ENCODE data around the gene RAB40C. TPM values are rescaled to one million over a fixed set of nuclear protein-coding genes. Genes with fewer than 3 reads are reported as not detected.
A peak's percentile ranks its signal among the peaks of the same experiment; 100 is the strongest.

Gene RAB40C
- total RNA-seq, 5 donors from 2014 or later (not counting 1 experiment from before 2014, with no cell fraction given): 14.1 to 28.0 (median 24.4) TPM

- POLR2A ChIA-PET: interaction anchor here in 1 of 2 donors (0.6 kb wide), 1 partner anchor 25 kb away, joined by 4 read pairs; no protein-coding TSS in a partner anchor
- H3K4me1 ChIP-seq (ENCODE audit: control insufficient read depth in 1 of 2, extremely low read depth in 1 of 2, insufficient read depth in 2 of 2, low read length in 2 of 2): peaks cover 5 to 42% of the 10 kb centered on the region in 2 experiments
- Mint-ChIP-seq H3K36me3 (no peaks in the 10 kb centered on the region), H3K9me3 (no peaks in the 10 kb centered on the region), H3K4me1 (peaks cover 9 to 33% (median 24%) of the 10 kb centered on the region in 3 donors), H3K27me3 (no peaks in the 10 kb centered on the region), H3K4me3 (no peak overlapping the region), H3K27ac (no peak overlapping the region)
- ATAC-seq (replicated peaks in 1 of 4): no peak
- 95% methylated on average over 23 of the region's 32 CpGs for WGBS (ENCODE audit: insufficient coverage)
- no peak overlapping the region for H3K4me3 ChIP-seq (ENCODE audit: control insufficient read depth in 1 of 2, extremely low read depth in 1 of 2, low read length in 1 of 2)
- H3K9me3 ChIP-seq: no peaks in the 10 kb centered on the region
- H3K36me3 ChIP-seq (ENCODE audit: control insufficient read depth in 2 of 2, extremely low read depth in 1 of 2, insufficient read depth in 1 of 2, low read length in 1 of 2): peaks cover 0 to under 1% of the 10 kb centered on the region in 2 donors
- H3K27ac ChIP-seq (ENCODE audit: low read length): no peak overlapping the region
- no peaks in the 10 kb centered on the region for H3K27me3 ChIP-seq (replicated peaks in 1 of 2; ENCODE audit: control insufficient read depth in 2 of 2, extremely low read depth in 1 of 2, insufficient read depth in 2 of 2, low read length in 1 of 2)
- no peak for DNase-seq
- CTCF ChIA-PET: no interaction called here
Observed at GRCh38 chr16:645852-646678, 56.2 kb downstream of the RAB40C start.

- Mint-ChIP-seq H3K27ac (no peak overlapping the region), H3K4me3 (peak overlapping the region in 1 of 3 donors; percentile 28), H3K36me3 (no peaks in the 10 kb centered on the region), H3K9me3 (no peaks in the 10 kb centered on the region), H3K27me3 (no peaks in the 10 kb centered on the region), H3K4me1 (peaks cover 9 to 33% (median 24%) of the 10 kb centered on the region in 3 donors)
- ChIA-PET CTCF (no interaction called here), POLR2A (no interaction called here)
- H3K4me1 ChIP-seq (ENCODE audit: control insufficient read depth in 1 of 2, extremely low read depth in 1 of 2, insufficient read depth in 2 of 2, low read length in 2 of 2): peaks cover 5 to 37% of the 10 kb centered on the region in 2 experiments
- DNase-seq (no peak), ATAC-seq (replicated peaks in 1 of 4) (no peak)
- H3K27me3 ChIP-seq (replicated peaks in 1 of 2; ENCODE audit: control insufficient read depth in 2 of 2, extremely low read depth in 1 of 2, insufficient read depth in 2 of 2, low read length in 1 of 2): no peaks in the 10 kb centered on the region
- WGBS (ENCODE audit: insufficient coverage): 91% methylated on average over 15 of the region's 22 CpGs
- no peaks in the 10 kb centered on the region for H3K9me3 ChIP-seq
- no peak overlapping the region for H3K4me3 ChIP-seq (ENCODE audit: control insufficient read depth in 1 of 2, extremely low read depth in 1 of 2, low read length in 1 of 2)
- no peak overlapping the region for H3K27ac ChIP-seq (ENCODE audit: low read length)
- H3K36me3 ChIP-seq (ENCODE audit: control insufficient read depth in 2 of 2, extremely low read depth in 1 of 2, insufficient read depth in 1 of 2, low read length in 1 of 2): peaks cover 0 to 7% of the 10 kb centered on the region in 2 donors
Observed at GRCh38 chr16:646679-647172, 56.9 kb downstream of the RAB40C start.

GRCh38 chr16:647173-647902 is 57.5 kb downstream of the RAB40C start:
- Histone ChIP-seq H3K27me3 (replicated peaks in 1 of 2; ENCODE audit: control insufficient read depth in 2 of 2, extremely low read depth in 1 of 2, insufficient read depth in 2 of 2, low read length in 1 of 2) (no peaks in the 10 kb centered on the region), H3K9me3 (no peaks in the 10 kb centered on the region), H3K27ac (ENCODE audit: low read length) (no peak overlapping the region), H3K36me3 (ENCODE audit: control insufficient read depth in 2 of 2, extremely low read depth in 1 of 2, insufficient read depth in 1 of 2, low read length in 1 of 2) (peaks cover 0 to 7% of the 10 kb centered on the region in 2 donors), H3K4me1 (ENCODE audit: control insufficient read depth in 1 of 2, extremely low read depth in 1 of 2, insufficient read depth in 2 of 2, low read length in 2 of 2) (peaks cover 5 to 36% of the 10 kb centered on the region in 2 experiments), H3K4me3 (ENCODE audit: control insufficient read depth in 1 of 2, extremely low read depth in 1 of 2, low read length in 1 of 2) (no peak overlapping the region)
- ChIA-PET POLR2A (no interaction called here), CTCF (no interaction called here)
- WGBS (ENCODE audit: insufficient coverage): 93% methylated on average over 20 of the region's 25 CpGs
- H3K27ac Mint-ChIP-seq: no peak overlapping the region
- no peak for ATAC-seq (replicated peaks in 1 of 4)
- DNase-seq: no peak
- H3K4me3 Mint-ChIP-seq: peak overlapping the region in 1 of 3 donors; percentile 28
- H3K9me3 Mint-ChIP-seq: no peaks in the 10 kb centered on the region
- H3K4me1 Mint-ChIP-seq: peaks cover 9 to 33% (median 24%) of the 10 kb centered on the region in 3 donors
- no peaks in the 10 kb centered on the region for H3K36me3 Mint-ChIP-seq
- no peaks in the 10 kb centered on the region for H3K27me3 Mint-ChIP-seq

- peaks cover 9 to 26% (median 19%) of the 10 kb centered on the region in 3 donors for H3K4me1 Mint-ChIP-seq
Observed at GRCh38 chr16:648071-648780, 58.4 kb downstream of the RAB40C start.

GRCh38 chr16:648781-649589 is 59.1 kb downstream of the RAB40C start, which contains the start of gene WDR90:
WDR90 (plus strand) TSS chr16:649365; CDS start chr16:649417, 52 bp downstream.
- H3K4me1 ChIP-seq (ENCODE audit: control insufficient read depth in 1 of 2, extremely low read depth in 1 of 2, insufficient read depth in 2 of 2, low read length in 2 of 2): peaks cover 5 to 27% of the 10 kb centered on the region in 2 experiments
- peaks cover 6 to 22% (median 16%) of the 10 kb centered on the region in 3 donors for H3K4me1 Mint-ChIP-seq
- POLR2A ChIA-PET: no interaction called here
- CTCF ChIA-PET: interaction anchor here in 1 of 2 donors (0.6 kb wide), 1 partner anchor 466 kb away, joined by 6 read pairs; no protein-coding TSS in a partner anchor
- peak; percentile 90 to 98 (median 92) for ATAC-seq (replicated peaks in 1 of 4)
- H3K4me3 Mint-ChIP-seq: peak within 1 kb of the TSS; percentile 68 to 75 (median 68)
- no peaks in the 10 kb centered on the region for H3K9me3 ChIP-seq
- H3K36me3 ChIP-seq (ENCODE audit: control insufficient read depth in 2 of 2, extremely low read depth in 1 of 2, insufficient read depth in 1 of 2, low read length in 1 of 2): peaks cover 0 to 7% of the 10 kb centered on the region in 2 donors
- H3K27ac Mint-ChIP-seq: peak within 1 kb of the TSS; percentile 59 to 61
- H3K4me3 ChIP-seq (ENCODE audit: control insufficient read depth in 1 of 2, extremely low read depth in 1 of 2, low read length in 1 of 2): peak within 1 kb of the TSS; percentile 68 to 74
- no peaks in the 10 kb centered on the region for H3K27me3 ChIP-seq (replicated peaks in 1 of 2; ENCODE audit: control insufficient read depth in 2 of 2, extremely low read depth in 1 of 2, insufficient read depth in 2 of 2, low read length in 1 of 2)
- H3K9me3 Mint-ChIP-seq: no peaks in the 10 kb centered on the region
- DNase-seq: peak; percentile 79 to 95 (median 90)
- peak within 1 kb of the TSS; percentile 88 for H3K27ac ChIP-seq (ENCODE audit: low read length)
- H3K36me3 Mint-ChIP-seq: no peaks in the 10 kb centered on the region
- no peaks in the 10 kb centered on the region for H3K27me3 Mint-ChIP-seq
- under 1% methylated on average over 91 of the region's 91 CpGs for WGBS (ENCODE audit: insufficient coverage)

More at GRCh38 chr16:648071-648780, 58.4 kb downstream of the RAB40C start:
- Mint-ChIP-seq H3K27me3 (no peaks in the 10 kb centered on the region), H3K9me3 (no peaks in the 10 kb centered on the region), H3K27ac (peak overlapping the region; percentile 59 to 61), H3K4me3 (peak overlapping the region; percentile 68 to 75 (median 68)), H3K36me3 (no peaks in the 10 kb centered on the region)
- no peaks in the 10 kb centered on the region for H3K9me3 ChIP-seq
- ATAC-seq (replicated peaks in 1 of 4) (no peak), DNase-seq (peak in 6 of 35 experiments; percentile 25 to 55 (median 34))
- H3K4me1 ChIP-seq (ENCODE audit: control insufficient read depth in 1 of 2, extremely low read depth in 1 of 2, insufficient read depth in 2 of 2, low read length in 2 of 2): peaks cover 5 to 27% of the 10 kb centered on the region in 2 experiments
- H3K36me3 ChIP-seq (ENCODE audit: control insufficient read depth in 2 of 2, extremely low read depth in 1 of 2, insufficient read depth in 1 of 2, low read length in 1 of 2): peaks cover 0 to 7% of the 10 kb centered on the region in 2 donors
- no peaks in the 10 kb centered on the region for H3K27me3 ChIP-seq (replicated peaks in 1 of 2; ENCODE audit: control insufficient read depth in 2 of 2, extremely low read depth in 1 of 2, insufficient read depth in 2 of 2, low read length in 1 of 2)
- ChIA-PET POLR2A (no interaction called here), CTCF (interaction anchor here in 1 of 2 donors (0.6 kb wide), 1 partner anchor 465 kb away, joined by 6 read pairs; no protein-coding TSS in a partner anchor)
- peak overlapping the region; percentile 68 to 74 for H3K4me3 ChIP-seq (ENCODE audit: control insufficient read depth in 1 of 2, extremely low read depth in 1 of 2, low read length in 1 of 2)
- peak overlapping the region; percentile 88 for H3K27ac ChIP-seq (ENCODE audit: low read length)
- WGBS (ENCODE audit: insufficient coverage): 43% methylated on average over 21 of the region's 24 CpGs
